MCF 10A (cell line): ENCODE results near the gene KDM6A. TPM values are rescaled to one million over a fixed set of nuclear protein-coding genes. Genes with fewer than 3 reads are reported as not detected.

Source experiments
- BruUV-seq: library from RNA; stranded (reverse); fragments of 400-500 nt; replicated peaks from 2 replicates; lab custom pipeline; 2021; lab: Mats Ljungman, UMichigan
- CTCF ChIA-PET: fragments of 300-600 bp; sonication (Branson Sonifier 250); formaldehyde crosslinking; extraction: SDS; loops from one replicate; lab custom pipeline; 2021; ENCODE audit warnings: antibody characterized with exemption, inconsistent platforms; lab: Yijun Ruan, JAX
- POLR2A ChIA-PET: fragments of 300-600, 350-650 bp; sonication (Branson Sonifier 250); formaldehyde crosslinking; extraction: SDS; loops from one replicate; lab custom pipeline; 2020; ENCODE audit warnings: antibody characterized with exemption, inconsistent platforms; lab: Yijun Ruan, JAX
- DNase-seq: peaks from one replicate; pipeline ENCODE4 v3.0.0-alpha.2; 2018; ENCODE audit not compliant: unreplicated experiment
- H3K27ac Mint-ChIP-seq: one replicate; pipeline ENCODE4 v1.8.0; 2022; ENCODE audit warnings: mild to moderate bottlenecking, low read depth, mixed read lengths; ENCODE audit not compliant: unreplicated experiment
- H3K27me3 Mint-ChIP-seq: one replicate; pipeline ENCODE4 v1.8.0; 2022; ENCODE audit warnings: mixed read lengths; ENCODE audit not compliant: insufficient read depth, unreplicated experiment
- H3K36me3 Mint-ChIP-seq: one replicate; pipeline ENCODE4 v1.8.0; 2022; ENCODE audit warnings: mild to moderate bottlenecking, moderate library complexity, mixed read lengths; ENCODE audit not compliant: insufficient read depth, unreplicated experiment
- H3K4me1 Mint-ChIP-seq: one replicate; pipeline ENCODE4 v1.8.0; 2022; ENCODE audit warnings: mixed read lengths; ENCODE audit not compliant: insufficient read depth, unreplicated experiment
- H3K4me3 Mint-ChIP-seq: one replicate; pipeline ENCODE4 v1.8.0; 2022; ENCODE audit warnings: mild to moderate bottlenecking, moderate library complexity, mixed read lengths; ENCODE audit not compliant: unreplicated experiment
- H3K9me3 Mint-ChIP-seq: one replicate; pipeline ENCODE4 v1.8.0; 2022; ENCODE audit warnings: mixed read lengths; ENCODE audit not compliant: unreplicated experiment
- intact Hi-C: fragments of 100-400 bp; cut with micrococcal nuclease; formaldehyde crosslinking; loops from 2 replicates; pipeline ENCODE4 v1.14.1; 2022
- total RNA-seq: library from RNA; stranded (reverse); gene quantifications from 2 replicates; pipeline ENCODE4 v1.2.3, GENCODE V29; 2022
- TF ChIP-seq, protein P1 (sequence below): fragments of 200-600 bp; IDR thresholded peaks from one replicate; pipeline ENCODE4 v1.8.0; 2022; ENCODE audit warnings: antibody characterized with exemption, mild to moderate bottlenecking; ENCODE audit not compliant: unreplicated experiment

Gene KDM6A
- total RNA-seq, 1 experiment from 2014 or later: 31.8 TPM

- TF ChIP-seq, protein P1, sequence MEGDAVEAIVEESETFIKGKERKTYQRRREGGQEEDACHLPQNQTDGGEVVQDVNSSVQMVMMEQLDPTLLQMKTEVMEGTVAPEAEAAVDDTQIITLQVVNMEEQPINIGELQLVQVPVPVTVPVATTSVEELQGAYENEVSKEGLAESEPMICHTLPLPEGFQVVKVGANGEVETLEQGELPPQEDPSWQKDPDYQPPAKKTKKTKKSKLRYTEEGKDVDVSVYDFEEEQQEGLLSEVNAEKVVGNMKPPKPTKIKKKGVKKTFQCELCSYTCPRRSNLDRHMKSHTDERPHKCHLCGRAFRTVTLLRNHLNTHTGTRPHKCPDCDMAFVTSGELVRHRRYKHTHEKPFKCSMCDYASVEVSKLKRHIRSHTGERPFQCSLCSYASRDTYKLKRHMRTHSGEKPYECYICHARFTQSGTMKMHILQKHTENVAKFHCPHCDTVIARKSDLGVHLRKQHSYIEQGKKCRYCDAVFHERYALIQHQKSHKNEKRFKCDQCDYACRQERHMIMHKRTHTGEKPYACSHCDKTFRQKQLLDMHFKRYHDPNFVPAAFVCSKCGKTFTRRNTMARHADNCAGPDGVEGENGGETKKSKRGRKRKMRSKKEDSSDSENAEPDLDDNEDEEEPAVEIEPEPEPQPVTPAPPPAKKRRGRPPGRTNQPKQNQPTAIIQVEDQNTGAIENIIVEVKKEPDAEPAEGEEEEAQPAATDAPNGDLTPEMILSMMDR: no peak
- intact Hi-C loops: loop anchor here (5.0 to 10.0 kb wide), 2 partner anchors 194 to 916 kb away; no protein-coding TSS in a partner anchor
- no peaks in the 10 kb centered on the region for H3K9me3 Mint-ChIP-seq
- H3K27me3 Mint-ChIP-seq: no peaks in the 10 kb centered on the region
- peak overlapping the region; percentile 91 for H3K4me3 Mint-ChIP-seq
- peaks cover 6% of the 10 kb centered on the region for H3K4me1 Mint-ChIP-seq
- peaks cover 4% of the 10 kb centered on the region for H3K36me3 Mint-ChIP-seq
- no peak overlapping the region for H3K27ac Mint-ChIP-seq
- ChIA-PET POLR2A (interaction anchor here (0.6 to 5.8 kb wide), 6 partner anchors 8 to 1575 kb away, joined by 3 to 56 read pairs (median 6); partner anchors contain the start of gene FUNDC1), CTCF (interaction anchor here (1.2 kb wide), 1 partner anchor 11 kb away, joined by 4 read pairs; no protein-coding TSS in a partner anchor)
- no TSS peak for BruUV-seq
- no peak for DNase-seq
Observed at GRCh38 chrX:44871114-44871645, 1.8 kb upstream of the KDM6A start.

- CTCF ChIA-PET: interaction anchor here (1.2 to 1.5 kb wide), 2 partner anchors 12 to 196 kb away, joined by 4 read pairs; no protein-coding TSS in a partner anchor
Observed at GRCh38 chrX:44871931-44872820, 812 bp upstream of the KDM6A start.

GRCh38 chrX:44873415-44874276 is 658 bp downstream of the KDM6A start:
- TF ChIP-seq, protein P1: no peak
- ChIA-PET CTCF (interaction anchor here (0.5 to 1.5 kb wide), 5 partner anchors 26 to 930 kb away, joined by 3 to 4 read pairs (median 3); no protein-coding TSS in a partner anchor), POLR2A (interaction anchor here (0.5 to 5.8 kb wide), 21 partner anchors 8 to 458 kb away, joined by 3 to 56 read pairs (median 4); partner anchors contain the start of gene FUNDC1)
- BruUV-seq: no TSS peak
- peaks cover 4% of the 10 kb centered on the region for H3K36me3 Mint-ChIP-seq
- DNase-seq: peak; percentile 65
- peaks cover 6% of the 10 kb centered on the region for H3K4me1 Mint-ChIP-seq
- H3K9me3 Mint-ChIP-seq: no peaks in the 10 kb centered on the region
- H3K4me3 Mint-ChIP-seq: peak overlapping the region; percentile 91
- no peaks in the 10 kb centered on the region for H3K27me3 Mint-ChIP-seq
- H3K27ac Mint-ChIP-seq: peak overlapping the region; percentile 92
- intact Hi-C loops: loop anchor here (1.0 to 10.0 kb wide), 5 partner anchors 196 to 919 kb away; partner anchors contain the start of gene FUNDC1

More at GRCh38 chrX:44871931-44872820, 812 bp upstream of the KDM6A start:
- peaks cover 4% of the 10 kb centered on the region for H3K36me3 Mint-ChIP-seq
- intact Hi-C loops: loop anchor here (2.0 to 10.0 kb wide), 3 partner anchors 195 to 917 kb away; partner anchors contain the start of gene FUNDC1
- TF ChIP-seq, protein P1: no peak
- TSS peak; percentile 67 for BruUV-seq
- H3K9me3 Mint-ChIP-seq: no peaks in the 10 kb centered on the region
- H3K4me3 Mint-ChIP-seq: peak overlapping the region; percentile 91
- H3K27me3 Mint-ChIP-seq: no peaks in the 10 kb centered on the region
- POLR2A ChIA-PET: interaction anchor here (0.6 to 5.8 kb wide), 18 partner anchors 9 to 1574 kb away, joined by 3 to 56 read pairs (median 4); partner anchors contain the start of gene FUNDC1
- DNase-seq: peak; percentile 34
- H3K27ac Mint-ChIP-seq: peak overlapping the region; percentile 92
- H3K4me1 Mint-ChIP-seq: peaks cover 6% of the 10 kb centered on the region
